ENCODE results near the gene CAPN5.

- TF ChIP-seq REST (IDR thresholded peaks at IDR 0.05; ENCODE audit: unreplicated experiment): no peak
- TF ChIP-seq CTCF (conservative IDR thresholded peaks at IDR 0.05; ENCODE audit: low read depth in 2 of 2): no peak
- TF ChIP-seq POLR2AphosphoS5 (IDR thresholded peaks at IDR 0.05; ENCODE audit: low read depth): no peak
- TF ChIP-seq EZH2 (IDR thresholded peaks at IDR 0.05; ENCODE audit: low read depth, unreplicated experiment): no peak
- no peak for TF ChIP-seq CREB1 (CRISPR knock-in tag; IDR thresholded peaks at IDR 0.05; ENCODE audit: low read depth)
- no peak for TF ChIP-seq EZH2phosphoT487 (IDR thresholded peaks at IDR 0.05; ENCODE audit: unreplicated experiment)
- TF ChIP-seq ZNF114 (CRISPR knock-in tag; IDR thresholded peaks at IDR 0.05): no peak
- TF ChIP-seq STAT1 (IDR thresholded peaks at IDR 0.05; ENCODE audit: unreplicated experiment): no peak
- no peak for TF ChIP-seq NANOG (IDR thresholded peaks at IDR 0.05; ENCODE audit: borderline replicate concordance)
These were observed 25.6 kb downstream of the CAPN5 start for GRCh38 chr11:77092382-77092781.

All from GM23338 (cell line).